Endothelial cell of umbilical vein (primary cell): ENCODE data around the gene CLTB. TPM values are rescaled to one million over a fixed set of nuclear protein-coding genes. Genes with fewer than 3 reads are reported as not detected.

Experiments used
- BruUV-seq: library from RNA; stranded (reverse); fragments of 400-500 nt; replicated peaks from 2 replicates; lab custom pipeline; 2021; lab: Mats Ljungman, UMichigan
- CTCF ChIA-PET: fragments of 300-600, 350-600 bp; sonication (Branson Sonifier 250); formaldehyde crosslinking; loops from one replicate; lab custom pipeline; 2021; ENCODE audit warnings: antibody characterized with exemption, inconsistent platforms; lab: Charles Lee
- POLR2A ChIA-PET: fragments of 300-600, 350-600 bp; sonication (Branson Sonifier 250); formaldehyde crosslinking; loops from one replicate; lab custom pipeline; 2021; ENCODE audit warnings: antibody characterized with exemption, inconsistent platforms; lab: Charles Lee
- DNase-seq: peaks from one replicate; pipeline ENCODE4 v3.0.0-alpha.2; 2011; ENCODE audit warnings: low read depth, low spot score
- FAIRE-seq: peaks from 2 replicates; lab custom pipeline; 2011; peaks lifted over from hg19 to GRCh38; lab: Jason Lieb, UNC
- H2AFZ ChIP-seq: 2 replicates; pipeline ENCODE4 v1.6.0; 2012; ENCODE audit warnings: low read depth, low read length, control low read depth, inconsistent platforms
- H3K27ac ChIP-seq: 2 replicates; pipeline ENCODE4 v1.5.1; 2011; ENCODE audit warnings: low read depth, mild to moderate bottlenecking, control low read depth, low read length, moderate library complexity; ENCODE audit not compliant: insufficient read depth
- H3K27me3 ChIP-seq, 2 experiments: 2 replicates each; pipeline versions ENCODE4 v1.6.0 to v1.6.1; 2011; ENCODE audit warnings: low read length in 2 of 2, mixed read lengths in 1 of 2; ENCODE audit not compliant: control insufficient read depth in 2 of 2, insufficient read depth in 2 of 2
- H3K36me3 ChIP-seq, 2 experiments: 2 replicates in 1 of 2; 3 replicates in 1 of 2; pipeline ENCODE4 v1.5.1; 2011; ENCODE audit warnings: low read length in 2 of 2, mild to moderate bottlenecking in 1 of 2, moderate library complexity in 1 of 2; ENCODE audit not compliant: control insufficient read depth in 2 of 2, insufficient read depth in 2 of 2; ENCODE audit errors: extremely low read depth in 1 of 2
- H3K4me1 ChIP-seq: 3 replicates; pipeline ENCODE4 v1.5.1; 2011; ENCODE audit warnings: mild to moderate bottlenecking, low read length; ENCODE audit not compliant: control insufficient read depth, insufficient read depth; ENCODE audit errors: extremely low read depth
- H3K4me2 ChIP-seq: 2 replicates; pipeline ENCODE4 v1.6.1; 2011; ENCODE audit warnings: low read length, control low read depth, mixed read lengths; ENCODE audit not compliant: insufficient read depth
- H3K4me3 ChIP-seq, 3 experiments: fragments of 200-600 bp in 1 of 3; sonication (generic), shearing (Covaris generic) in 1 of 3; replicated peaks in 1 of 3; 2 replicates each; pipeline ENCODE4 v1.5.1; 2011 to 2016; ENCODE audit warnings: control low read depth in 3 of 3, low read length in 3 of 3, mild to moderate bottlenecking in 2 of 3, inconsistent platforms in 1 of 3, low read depth in 1 of 3, moderate library complexity in 1 of 3; ENCODE audit not compliant: insufficient read depth in 1 of 3
- H3K79me2 ChIP-seq: 2 replicates; pipeline ENCODE4 v1.6.0; 2012; ENCODE audit warnings: low read length, inconsistent platforms; ENCODE audit not compliant: control insufficient read depth, insufficient read depth
- H3K9ac ChIP-seq: replicated peaks from 2 replicates; pipeline ENCODE3; 2011; ENCODE audit warnings: low read length, control low read depth; ENCODE audit not compliant: insufficient read depth; ENCODE audit errors: extremely low read depth
- H3K9me1 ChIP-seq: replicated peaks from 3 replicates; pipeline ENCODE4 v1.6.0; 2011; ENCODE audit warnings: mild to moderate bottlenecking, low read length; ENCODE audit not compliant: control insufficient read depth, insufficient read depth; ENCODE audit errors: extremely low read depth
- H3K9me3 ChIP-seq: replicated peaks from 2 replicates; pipeline ENCODE4 v1.5.1; 2012; ENCODE audit warnings: low read length, inconsistent platforms; ENCODE audit not compliant: control insufficient read depth, insufficient read depth
- H4K20me1 ChIP-seq: replicated peaks from 2 replicates; pipeline ENCODE3; 2011; ENCODE audit warnings: mild to moderate bottlenecking, low read length; ENCODE audit not compliant: control insufficient read depth, insufficient read depth; ENCODE audit errors: extremely low read depth
- EZH2 ChIP-seq: IDR thresholded peaks from 2 replicates; pipeline ENCODE4 v1.6.1; 2012; ENCODE audit warnings: borderline replicate concordance, low read depth, mild to moderate bottlenecking, moderate library complexity, low read length, inconsistent platforms; ENCODE audit not compliant: severe bottlenecking
- FOS ChIP-seq: IDR thresholded peaks from 2 replicates; pipeline ENCODE4 v1.6.1; 2011; ENCODE audit warnings: mild to moderate bottlenecking, low read length, moderate library complexity, borderline replicate concordance; ENCODE audit not compliant: insufficient read depth
- GATA2 ChIP-seq: IDR thresholded peaks from 2 replicates; pipeline ENCODE4 v1.7.0; 2011; ENCODE audit warnings: low read depth, mild to moderate bottlenecking, moderate library complexity, mixed read lengths, low read length; ENCODE audit not compliant: insufficient read length, insufficient read depth
- JUN ChIP-seq: IDR thresholded peaks from 2 replicates; pipeline ENCODE4 v1.6.1; 2011; ENCODE audit warnings: borderline replicate concordance, low read depth; ENCODE audit not compliant: insufficient read length, insufficient read depth
- MYC ChIP-seq: IDR thresholded peaks from one replicate; pipeline ENCODE4 v1.6.1; 2011; ENCODE audit warnings: mild to moderate bottlenecking, low read depth, low read length
- POLR2A ChIP-seq: IDR thresholded peaks from 2 replicates; pipeline ENCODE4 v1.6.1; 2012; ENCODE audit warnings: low read depth, mild to moderate bottlenecking, control low read depth, low read length
- POLR2AphosphoS5 ChIP-seq: IDR thresholded peaks from 2 replicates; pipeline ENCODE4 v1.6.1; 2012; ENCODE audit warnings: low read depth, mild to moderate bottlenecking, control low read depth, low read length, moderate library complexity; ENCODE audit not compliant: insufficient read depth
- dilution Hi-C: fragments of 300-500 bp; cut with MboI; formaldehyde crosslinking; loops from one replicate; pipeline ENCODE4 v1.15.0; 2019; ENCODE audit warnings: low sequenced_read_pairs; ENCODE audit not compliant: extremely low pct_ligation_motif_present
- intact Hi-C: fragments of 100-400 bp; cut with micrococcal nuclease; formaldehyde crosslinking; loops from one replicate; pipeline ENCODE4 v1.10.0; 2022
- polyA plus RNA-seq, 4 experiments: library from polyadenylated mRNA; depleted of rRNA in 3 of 4; stranded (reverse) in 3 of 4; unstranded in 1 of 4; fragments of >200 nt; gene quantifications; 2 replicates each; pipeline versions ENCODE4 v1.2.1 to v1.2.3, GENCODE V29; 2011 to 2012; ENCODE audit warnings: missing spikeins in 1 of 4
- total RNA-seq: library from RNA; stranded (reverse); gene quantifications from 2 replicates; pipeline ENCODE4 v1.2.3, GENCODE V29; 2021
- TF ChIP-seq, protein P1 (sequence below): IDR thresholded peaks from 2 replicates; pipeline ENCODE4 v1.6.1; 2011; ENCODE audit not compliant: insufficient read depth, insufficient read length
- TF ChIP-seq, protein P2 (sequence below), 2 donors: IDR thresholded peaks; 1 replicate in 1 of 2; 2 replicates in 1 of 2; pipeline ENCODE4 v1.5.1; 2011; ENCODE audit warnings: low read length in 2 of 2, mild to moderate bottlenecking in 2 of 2, moderate library complexity in 2 of 2, control low read depth in 1 of 2, inconsistent platforms in 1 of 2, low read depth in 1 of 2; ENCODE audit not compliant: insufficient read depth in 1 of 2; ENCODE audit errors: extremely low read depth in 1 of 2

Gene CLTB
- total and polyA plus RNA-seq, 2 donors (not counting 3 experiments of a cell fraction or from before 2014, with no cell fraction given), result 73.2 to 111 TPM

DNA sequence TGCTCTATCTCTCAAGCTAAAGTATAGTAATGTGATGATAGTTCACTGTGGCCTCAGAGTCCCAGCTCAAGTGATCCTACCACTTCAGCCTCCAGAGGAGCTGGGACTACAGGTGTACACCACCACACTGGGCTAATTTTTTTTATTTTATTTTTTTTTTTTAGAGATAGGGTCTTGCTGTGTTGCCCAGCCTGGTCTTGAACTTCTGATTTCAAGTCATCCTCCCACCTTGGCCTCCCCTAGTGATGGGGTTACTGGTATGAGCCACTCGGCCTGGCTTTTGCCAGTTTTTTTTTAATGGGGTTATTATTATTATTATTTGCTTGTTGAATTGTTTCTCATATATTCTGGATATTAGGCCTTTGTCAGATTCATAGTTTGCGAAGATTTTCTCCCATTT, 45.0 kb upstream of the CLTB start:
- Histone ChIP-seq H3K9me3 (no peaks in the 10 kb centered on the region), H2AFZ (no peak overlapping the region), H3K9ac (no peak overlapping the region), H3K27me3 (no peaks in the 10 kb centered on the region), H3K4me3 (no peak overlapping the region), H3K4me2 (no peak overlapping the region), H3K79me2 (peaks cover 52% of the 10 kb centered on the region), H3K9me1 (no peaks in the 10 kb centered on the region), H3K36me3 (no peaks in the 10 kb centered on the region), H3K27ac (no peak overlapping the region), H3K4me1 (no peaks in the 10 kb centered on the region), H4K20me1 (no peaks in the 10 kb centered on the region)
- BruUV-seq, result no TSS peak
- DNase-seq, result no peak
- POLR2A ChIA-PET, result no interaction called here
- TF ChIP-seq, protein P1, sequence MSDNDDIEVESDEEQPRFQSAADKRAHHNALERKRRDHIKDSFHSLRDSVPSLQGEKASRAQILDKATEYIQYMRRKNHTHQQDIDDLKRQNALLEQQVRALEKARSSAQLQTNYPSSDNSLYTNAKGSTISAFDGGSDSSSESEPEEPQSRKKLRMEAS, result no peak
- TF ChIP-seq GATA2 (no peak), POLR2AphosphoS5 (no peak), POLR2A (no peak), EZH2 (no peak), JUN (no peak), MYC (no peak), FOS (no peak)
- TF ChIP-seq, protein P2, sequence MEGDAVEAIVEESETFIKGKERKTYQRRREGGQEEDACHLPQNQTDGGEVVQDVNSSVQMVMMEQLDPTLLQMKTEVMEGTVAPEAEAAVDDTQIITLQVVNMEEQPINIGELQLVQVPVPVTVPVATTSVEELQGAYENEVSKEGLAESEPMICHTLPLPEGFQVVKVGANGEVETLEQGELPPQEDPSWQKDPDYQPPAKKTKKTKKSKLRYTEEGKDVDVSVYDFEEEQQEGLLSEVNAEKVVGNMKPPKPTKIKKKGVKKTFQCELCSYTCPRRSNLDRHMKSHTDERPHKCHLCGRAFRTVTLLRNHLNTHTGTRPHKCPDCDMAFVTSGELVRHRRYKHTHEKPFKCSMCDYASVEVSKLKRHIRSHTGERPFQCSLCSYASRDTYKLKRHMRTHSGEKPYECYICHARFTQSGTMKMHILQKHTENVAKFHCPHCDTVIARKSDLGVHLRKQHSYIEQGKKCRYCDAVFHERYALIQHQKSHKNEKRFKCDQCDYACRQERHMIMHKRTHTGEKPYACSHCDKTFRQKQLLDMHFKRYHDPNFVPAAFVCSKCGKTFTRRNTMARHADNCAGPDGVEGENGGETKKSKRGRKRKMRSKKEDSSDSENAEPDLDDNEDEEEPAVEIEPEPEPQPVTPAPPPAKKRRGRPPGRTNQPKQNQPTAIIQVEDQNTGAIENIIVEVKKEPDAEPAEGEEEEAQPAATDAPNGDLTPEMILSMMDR (IDR thresholded peaks at IDR 0.05; ENCODE audit: extremely low read depth in 1 of 2, insufficient read depth in 1 of 2, low read depth in 1 of 2, low read length in 2 of 2), result no peak
- intact Hi-C loops, result no loop called here
- no peak for FAIRE-seq
- dilution Hi-C loops, result no loop called here
- CTCF ChIA-PET, result interaction anchor here (0.7 kb wide), 1 partner anchor 20 kb away, joined by 3 read pairs; no protein-coding TSS in a partner anchor
